Effector CD8-positive, alpha-beta T cell (primary cell): ENCODE measurements around the gene DGKI.

ENCODE experiments used
- DNase-seq: peaks from one replicate; lab custom pipeline; 2025; lab: John Stamatoyannopoulos, UW

The DGKI gene

DNA sequence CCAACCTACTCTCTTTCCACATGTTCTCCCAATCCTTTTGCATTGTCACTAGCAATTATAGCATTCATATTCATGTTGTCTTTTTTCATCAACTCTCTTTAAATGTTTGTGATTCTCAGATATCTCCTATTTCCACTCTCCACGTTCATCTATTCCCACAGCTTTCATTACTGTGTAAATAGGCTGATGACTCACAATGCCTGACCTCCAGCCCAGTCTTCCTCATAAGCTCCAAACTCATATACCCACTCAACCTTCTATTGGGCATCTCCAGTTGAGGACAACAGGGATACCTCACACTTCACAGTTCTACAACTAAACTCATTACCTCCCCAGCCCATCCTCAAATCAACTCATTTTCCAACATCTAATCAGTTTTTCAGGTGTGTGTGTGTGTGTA, 194.1 kb downstream of the DGKI start:
- no peak for DNase-seq

DNA sequence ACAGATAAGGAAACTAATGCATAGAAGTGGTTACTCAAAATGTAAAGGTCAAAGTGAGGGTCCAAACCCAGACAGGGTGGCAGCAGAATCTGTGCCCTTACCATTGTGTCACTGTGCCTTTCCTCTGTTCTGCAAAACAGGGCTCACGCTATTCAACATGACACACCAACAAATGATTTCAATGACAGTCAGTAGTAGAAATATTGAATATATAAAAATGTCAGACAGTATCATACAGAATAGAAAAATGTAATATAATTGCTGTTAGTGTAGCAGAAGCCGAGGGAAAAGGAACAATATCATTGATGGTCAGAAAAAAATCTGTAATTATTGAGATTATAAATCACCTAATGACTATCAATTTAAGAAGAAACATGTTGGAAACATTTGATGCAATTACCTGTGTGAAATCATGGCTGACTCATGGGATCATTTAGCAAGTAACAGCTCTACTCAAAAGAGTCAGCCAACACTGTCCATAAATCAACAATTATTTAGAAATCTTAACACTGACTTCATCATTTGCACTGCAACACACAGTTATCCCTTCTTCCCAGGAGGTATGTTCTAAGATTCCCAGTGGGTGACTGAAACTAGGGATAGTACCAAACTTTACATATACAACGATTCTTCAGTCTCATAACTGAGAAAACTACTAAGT, 198.7 kb downstream of the DGKI start:
- DNase-seq, result no peak

DNA sequence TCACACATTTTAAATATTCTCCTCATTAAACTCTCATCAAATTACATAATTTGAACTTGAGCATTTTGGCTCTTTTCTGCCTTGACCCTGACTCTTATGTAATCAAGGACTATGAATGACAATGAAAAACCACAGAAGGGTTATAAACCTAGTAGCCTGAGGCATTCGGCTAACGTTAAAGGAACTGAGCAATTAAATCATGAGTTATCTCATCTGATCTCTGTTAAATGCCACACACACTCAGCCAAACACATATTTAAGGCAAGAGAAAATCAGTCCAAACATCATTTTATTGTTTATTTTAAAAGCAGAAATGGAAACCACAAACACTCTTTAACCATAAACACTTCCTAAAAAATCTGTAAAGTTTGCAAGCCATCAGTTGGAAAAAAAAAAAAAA, 204.3 kb downstream of the DGKI start:
- DNase-seq, result no peak

DNA sequence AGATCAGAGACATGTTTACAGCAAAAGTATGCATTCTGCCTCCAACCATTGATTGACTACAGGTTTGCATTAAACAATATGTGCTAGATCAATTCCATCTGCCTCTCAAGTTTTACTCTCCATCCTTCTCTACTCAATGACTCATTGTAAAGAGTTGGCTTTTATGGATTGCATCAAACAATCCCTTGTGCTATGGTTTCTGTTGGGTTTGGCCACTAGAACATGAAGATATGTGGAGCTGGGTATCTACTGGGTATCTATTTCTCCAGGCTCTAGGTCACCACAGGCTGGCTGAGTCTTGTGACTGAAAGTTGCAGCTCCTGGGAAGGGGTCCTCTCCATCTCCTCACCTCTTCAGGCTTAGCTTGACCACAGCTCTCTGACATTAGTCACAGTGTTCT, 204.7 kb downstream of the DGKI start:
- DNase-seq, result no peak

DNA sequence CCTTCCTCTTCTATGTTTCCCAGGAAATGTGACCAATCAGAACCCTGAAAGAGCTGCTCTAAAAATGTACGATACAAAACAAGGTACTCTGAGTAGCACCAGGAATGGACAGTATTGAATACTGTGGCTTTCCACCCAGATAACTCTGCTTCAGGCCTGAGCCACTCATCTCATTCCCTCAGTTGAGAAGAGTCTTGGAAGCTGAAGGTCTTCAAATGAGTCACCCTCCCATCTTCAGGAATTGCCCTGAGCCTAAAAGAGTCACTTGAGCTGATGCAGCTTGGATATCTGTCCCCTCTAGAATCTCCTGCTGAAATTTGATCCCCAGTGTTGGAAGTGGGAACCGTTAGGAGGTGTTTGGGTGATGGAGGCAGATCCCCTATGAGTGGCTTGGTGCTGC, 210.4 kb downstream of the DGKI start:
- no peak for DNase-seq

DNA sequence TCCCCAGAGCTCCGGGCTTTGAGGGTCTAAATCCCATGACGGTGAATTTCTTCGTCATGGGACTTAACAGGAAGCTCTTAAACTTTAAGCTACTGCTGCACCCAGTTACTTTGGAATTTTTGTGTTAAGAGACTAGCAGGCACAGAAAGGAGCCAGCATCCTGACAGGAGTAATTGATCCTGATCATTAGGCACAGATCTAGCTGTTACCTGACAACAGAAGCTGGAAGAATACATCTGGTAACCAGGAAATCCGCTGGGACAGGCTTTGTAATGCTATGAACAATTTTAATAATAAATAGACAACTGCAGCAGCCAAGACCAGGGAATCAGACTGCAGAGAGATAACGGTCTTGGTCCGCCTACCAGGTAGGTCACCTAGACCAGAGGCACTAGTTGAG, 210.9 kb downstream of the DGKI start:
- no peak for DNase-seq

DNA sequence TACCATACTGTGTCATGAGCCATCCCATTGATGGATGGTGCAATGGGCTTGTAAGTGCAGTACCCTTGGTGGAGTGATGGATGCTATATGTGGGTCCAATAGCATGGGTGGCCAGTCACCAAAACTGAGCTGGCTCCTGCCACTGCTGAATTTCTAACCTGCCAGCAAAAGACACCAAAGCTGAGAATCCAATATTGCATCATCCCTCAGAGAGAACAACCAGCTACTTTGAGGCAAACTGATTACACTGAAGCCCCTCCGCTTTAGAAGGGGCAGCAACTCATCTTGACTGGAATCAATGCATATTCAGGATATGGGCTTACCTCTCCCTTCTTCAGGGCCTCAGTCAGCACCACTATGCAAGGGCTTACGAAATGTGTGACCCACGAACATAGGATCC, 211.6 kb downstream of the DGKI start:
- no peak for DNase-seq

DNA sequence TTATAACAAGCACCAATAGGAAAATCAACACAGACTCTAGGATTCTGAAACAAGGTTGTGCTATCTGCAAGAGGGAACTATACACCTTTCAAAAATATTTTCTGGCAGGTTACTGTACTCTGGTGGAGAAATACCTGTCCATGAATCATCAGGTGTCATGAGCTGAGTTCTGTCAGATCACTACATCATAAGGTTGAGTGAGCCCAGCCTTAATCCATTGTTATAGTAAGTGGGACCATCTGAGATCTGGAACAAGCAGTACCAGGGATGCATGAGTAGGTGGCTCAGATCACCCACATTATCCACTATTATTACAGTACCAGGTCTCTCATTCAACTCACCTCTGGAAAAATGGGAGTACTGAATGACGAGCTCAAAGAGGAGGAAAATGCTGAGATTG, 212.4 kb downstream of the DGKI start:
- no peak for DNase-seq

DNA sequence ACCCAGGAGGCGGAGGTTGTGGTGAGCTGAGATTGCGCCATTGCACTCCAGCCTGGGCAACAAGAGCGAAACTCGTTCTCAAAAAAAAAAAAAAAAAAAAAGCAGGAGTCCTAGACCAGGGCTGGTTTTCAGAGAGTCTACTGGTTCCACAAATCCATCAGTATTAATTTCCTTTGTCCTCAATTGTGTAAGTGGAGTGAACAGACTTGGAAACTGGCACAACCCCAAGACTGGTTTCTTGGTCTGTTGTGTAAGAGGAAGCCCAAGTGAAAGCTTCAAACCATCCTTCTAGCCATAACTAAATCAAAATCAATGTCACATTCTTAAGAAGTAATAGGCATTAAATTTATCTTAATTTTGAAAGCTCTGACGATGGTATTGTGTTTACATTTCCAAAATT, 213.6 kb downstream of the DGKI start:
- DNase-seq, result no peak

DNA sequence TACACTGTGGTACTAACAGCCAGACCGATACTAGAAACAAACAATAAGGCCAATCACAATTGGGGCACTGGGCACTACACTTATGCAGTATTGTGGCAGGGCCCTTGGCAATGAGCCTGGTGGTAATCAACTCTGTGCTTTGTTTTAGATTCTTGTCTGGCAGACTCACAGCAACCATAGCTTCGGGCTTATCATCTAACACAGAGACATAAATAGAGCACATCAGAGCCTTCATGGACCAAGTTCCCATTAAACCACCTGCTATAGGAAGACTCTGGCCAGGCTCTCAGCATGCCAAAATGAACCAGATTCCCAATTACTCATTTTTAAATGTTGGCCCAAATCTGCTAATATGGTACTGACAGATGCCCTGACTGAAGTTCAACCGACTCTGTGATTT, 218.6 kb downstream of the DGKI start:
- no peak for DNase-seq

DNA sequence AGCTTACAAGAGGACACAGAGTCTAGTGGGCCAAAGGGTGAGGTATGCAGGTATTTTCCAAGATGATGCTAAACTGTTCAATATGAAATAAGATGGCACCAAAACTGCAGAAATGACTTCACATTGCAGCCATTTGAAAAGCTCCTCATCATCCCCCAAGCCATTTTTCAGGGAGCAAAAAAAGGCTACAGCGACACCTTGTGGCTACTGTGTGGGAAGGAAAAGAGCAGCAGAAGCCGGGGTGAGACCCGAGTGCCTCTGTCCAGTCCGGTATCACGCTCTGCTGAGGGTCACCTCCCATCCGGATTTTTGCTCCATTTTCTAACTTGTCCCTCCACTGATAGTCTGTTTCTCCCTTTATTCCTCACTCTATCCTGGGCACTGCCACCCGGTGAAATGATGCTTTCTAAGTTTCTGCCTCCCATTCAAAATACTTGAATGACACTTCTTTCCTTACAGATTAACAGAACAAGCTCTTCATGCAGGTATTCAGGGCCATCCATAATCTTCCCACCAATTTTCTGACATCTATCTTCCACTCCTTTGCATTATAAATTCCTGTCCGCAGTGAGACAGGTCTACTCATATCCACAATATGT, 220.2 kb downstream of the DGKI start:
- no peak for DNase-seq

DNA sequence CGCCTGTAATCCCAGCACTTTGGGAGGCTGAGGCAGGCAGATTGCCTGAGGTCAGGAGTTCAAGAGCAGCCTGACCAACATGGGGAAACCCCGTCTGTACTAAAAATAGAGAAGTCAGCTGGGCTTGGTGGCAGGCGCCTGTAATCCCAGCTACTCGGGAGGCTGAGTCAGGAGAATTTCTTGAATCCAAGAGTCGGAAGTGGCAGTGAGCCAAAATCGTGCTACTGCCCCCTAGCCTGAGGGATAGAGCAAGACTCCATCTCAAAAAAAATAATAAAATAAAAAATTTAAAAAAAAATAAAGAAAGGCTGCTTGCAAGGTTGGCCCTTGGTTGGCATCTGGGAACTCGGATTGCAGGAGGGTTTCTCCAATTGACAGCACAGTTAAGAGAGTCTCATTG, 221.6 kb downstream of the DGKI start:
- DNase-seq, result no peak

DNA sequence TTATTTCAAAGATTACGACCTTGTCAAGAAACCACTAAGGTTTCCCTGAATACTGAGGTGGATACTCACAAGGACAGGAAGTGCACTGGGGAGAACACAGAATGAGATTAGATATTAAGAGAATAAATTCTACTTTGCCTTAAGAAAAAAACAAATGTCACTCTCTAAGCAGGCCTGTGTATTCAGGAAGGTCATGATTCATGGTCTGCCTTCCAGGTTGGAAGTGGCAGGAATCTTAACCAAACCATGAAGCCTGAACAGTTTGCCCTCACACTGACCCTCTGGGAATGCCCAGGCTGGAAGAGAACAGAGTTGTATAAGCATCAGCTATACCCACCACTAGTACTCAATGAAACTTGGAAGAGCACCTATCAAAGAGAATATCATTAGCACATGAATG, 227.6 kb downstream of the DGKI start:
- DNase-seq, result no peak

DNA sequence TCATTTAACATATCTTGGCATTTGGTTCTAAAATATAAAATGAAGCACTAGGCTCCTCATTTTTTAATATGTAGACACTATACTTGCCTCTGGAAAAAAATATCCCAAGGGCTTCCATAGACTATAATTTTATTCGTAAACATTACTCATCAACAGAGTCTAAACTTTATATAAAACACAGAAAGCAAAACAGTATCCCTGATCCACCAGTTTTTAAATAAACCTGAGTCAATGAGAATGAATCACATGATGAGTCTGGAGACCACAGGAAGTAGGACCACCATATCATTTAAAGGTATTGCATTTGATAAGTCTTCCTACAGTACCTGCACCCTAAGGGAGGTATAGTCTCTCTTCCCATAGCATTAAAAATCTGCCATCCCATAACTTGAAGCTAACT, 228.0 kb downstream of the DGKI start:
- no peak for DNase-seq

DNA sequence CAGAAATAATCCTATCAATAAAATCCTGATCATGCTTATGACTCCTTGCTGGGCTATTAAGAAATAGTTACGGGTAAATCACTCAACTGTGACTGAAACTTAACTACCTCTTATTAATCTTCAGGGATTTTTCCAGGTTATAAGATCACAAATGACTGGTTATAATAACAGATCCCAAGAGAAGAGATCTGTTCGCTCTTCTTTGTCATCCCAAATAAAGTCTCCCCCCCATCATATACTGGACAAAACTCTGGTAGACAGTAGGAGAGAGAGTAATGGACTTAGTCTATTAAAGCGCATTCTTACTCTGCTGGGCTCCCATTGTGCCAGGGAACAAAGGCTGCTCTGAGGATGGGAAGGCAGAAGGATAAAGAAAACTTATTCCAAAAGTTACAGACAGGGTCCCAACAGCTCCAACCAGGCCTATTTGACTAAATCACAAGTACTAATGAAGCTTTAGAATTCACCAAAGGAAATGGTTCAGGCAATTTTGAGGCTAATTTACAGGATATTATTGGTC, 233.7 kb downstream of the DGKI start:
- DNase-seq, result no peak

DNA sequence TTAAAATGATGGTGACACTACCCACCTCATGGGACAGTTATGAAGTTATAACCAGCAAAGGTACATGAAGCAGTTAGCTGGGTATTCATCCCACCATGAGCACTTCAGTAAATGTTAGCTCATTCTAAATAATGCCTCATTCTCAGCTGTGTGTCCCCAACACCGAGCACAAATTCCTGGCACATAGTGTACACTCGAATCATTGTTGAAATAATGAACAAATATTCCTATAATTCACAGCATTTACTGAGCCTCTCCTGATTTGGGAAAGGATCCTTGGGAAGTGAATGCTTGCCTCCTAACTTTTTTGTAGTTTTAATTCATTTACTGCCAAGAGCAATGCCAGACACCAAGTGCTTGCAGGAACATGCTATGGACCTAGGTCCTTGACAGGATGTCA, 235.2 kb downstream of the DGKI start:
- no peak for DNase-seq

DNA sequence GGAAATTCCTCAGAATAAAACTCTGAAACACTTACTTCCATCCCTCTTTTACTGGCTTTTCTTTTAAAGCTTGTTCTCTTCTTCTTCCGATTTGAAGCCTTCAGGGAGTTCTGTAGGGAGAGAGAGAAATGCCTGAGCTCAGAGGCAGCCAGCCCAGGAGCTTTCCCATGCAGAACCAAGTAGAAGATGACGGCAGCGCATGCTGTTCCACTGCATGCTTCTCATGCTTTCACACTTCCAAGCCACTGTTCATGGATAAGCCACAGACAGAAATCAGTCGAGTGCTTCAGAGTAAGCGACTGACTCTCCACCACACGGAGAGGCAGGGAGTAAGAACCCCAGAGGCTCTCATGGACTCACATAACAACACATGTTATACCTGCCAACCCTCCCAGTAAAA, 237.3 kb downstream of the DGKI start:
- no peak for DNase-seq

DNA sequence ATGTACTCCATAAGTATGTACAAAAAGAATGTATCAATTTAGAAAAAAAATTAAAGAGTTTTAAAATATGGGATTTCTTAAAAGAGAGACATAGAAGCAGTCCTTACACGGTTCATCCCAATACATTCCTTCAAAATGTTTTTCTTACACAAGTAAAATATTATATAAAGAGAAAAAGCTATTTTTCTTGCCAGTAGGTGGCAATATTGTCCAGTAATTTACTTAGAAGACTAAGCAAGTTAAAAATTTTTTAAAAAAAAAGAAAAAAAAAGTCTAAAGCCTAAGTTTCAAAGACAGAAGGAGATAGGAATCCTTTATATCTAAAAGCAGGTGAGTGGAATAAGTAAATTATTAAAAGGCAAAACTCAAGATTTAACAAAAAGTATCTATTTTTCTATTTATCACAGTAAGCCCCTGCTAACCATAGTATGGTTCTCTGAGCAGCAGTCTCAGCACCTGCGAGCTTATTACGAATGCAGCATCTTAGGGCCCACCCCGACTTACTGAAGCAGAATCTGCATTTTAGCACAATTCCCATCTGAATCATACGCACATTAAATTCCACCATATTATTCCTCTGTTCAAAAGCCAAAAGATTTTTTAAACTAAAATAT, 240.6 kb downstream of the DGKI start:
- no peak for DNase-seq

DNA sequence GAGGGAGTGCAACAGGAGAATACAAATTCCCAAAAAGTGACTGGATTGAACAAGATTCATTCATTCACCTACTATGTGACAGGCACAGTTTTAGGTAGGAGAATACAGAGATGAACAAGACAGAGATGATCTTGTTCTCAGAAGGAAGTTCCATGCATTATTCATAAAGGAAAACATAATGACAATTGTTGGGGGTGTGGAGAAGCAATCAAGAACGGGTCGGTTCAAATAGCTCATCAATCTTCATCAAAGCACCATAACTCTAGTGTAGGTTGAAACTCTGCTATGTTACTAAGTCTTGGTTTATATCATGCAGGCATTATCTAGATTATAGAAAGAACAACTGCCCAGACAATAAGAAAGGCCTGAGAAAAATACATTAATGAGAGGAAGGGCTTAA, 243.7 kb downstream of the DGKI start:
- DNase-seq, result no peak

DNA sequence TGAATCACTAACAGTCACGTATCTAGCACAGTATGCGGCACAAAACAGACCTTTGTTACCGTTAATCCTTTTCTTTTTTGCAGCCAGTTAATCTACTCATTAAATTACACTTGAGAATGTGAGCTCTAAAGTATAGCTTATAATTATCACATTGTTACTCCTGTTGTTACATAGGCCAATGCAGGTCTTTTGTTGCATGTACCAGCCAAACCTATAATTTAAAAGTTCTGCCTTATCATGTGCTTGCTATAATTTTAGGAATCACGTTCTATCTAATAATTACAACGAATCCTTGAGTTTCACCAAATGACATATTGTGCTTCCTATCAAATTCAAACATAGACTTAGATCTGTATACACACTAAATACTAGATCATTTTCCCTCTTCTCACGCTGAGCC, 245.1 kb downstream of the DGKI start:
- DNase-seq, result no peak

DNA sequence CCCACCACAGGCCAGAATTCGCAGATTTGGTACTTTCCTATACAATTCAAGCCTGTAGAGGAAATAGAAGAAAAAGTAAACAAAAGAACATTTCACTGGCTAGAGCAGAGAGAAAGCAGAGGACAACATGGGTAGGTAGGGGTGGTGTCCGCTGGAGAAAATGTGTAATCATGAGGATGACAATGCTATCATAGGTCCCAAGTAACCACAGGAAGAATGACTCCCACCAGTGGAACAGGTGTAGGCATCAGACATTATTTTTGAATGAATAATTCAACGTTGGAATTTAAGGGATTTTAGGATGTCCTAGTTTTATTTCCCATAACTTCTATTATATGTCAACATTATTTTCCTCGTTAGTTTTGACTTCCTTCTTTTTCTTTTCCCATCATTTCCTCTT, 248.9 kb downstream of the DGKI start:
- DNase-seq, result no peak

DNA sequence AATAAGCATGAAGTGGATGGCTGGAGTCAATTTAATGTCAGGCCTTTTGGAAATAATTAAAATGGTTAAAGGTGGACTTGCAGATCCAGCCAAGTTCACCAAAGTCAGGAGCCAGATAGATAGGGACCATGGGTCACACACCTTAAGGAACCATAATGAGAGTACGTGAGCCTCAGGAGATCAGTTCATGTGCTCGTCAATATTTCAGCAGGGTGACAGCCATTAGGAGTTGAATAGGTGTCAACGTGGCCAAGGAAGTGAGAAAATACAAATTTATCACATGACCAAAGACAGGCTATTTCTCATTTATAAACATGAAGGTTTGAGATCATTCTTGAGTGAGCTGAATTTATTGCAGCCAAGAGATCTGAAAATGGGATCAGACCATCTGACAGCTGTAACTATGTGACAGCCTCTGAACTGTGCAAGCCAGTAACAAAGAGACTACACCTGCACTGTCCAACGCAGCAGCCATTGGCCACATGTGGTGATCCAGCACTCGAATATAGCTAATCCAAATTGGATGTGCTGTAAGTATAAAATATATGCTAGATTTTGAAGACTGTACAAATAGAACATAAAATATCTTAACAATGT, 253.6 kb downstream of the DGKI start:
- no peak for DNase-seq

DNA sequence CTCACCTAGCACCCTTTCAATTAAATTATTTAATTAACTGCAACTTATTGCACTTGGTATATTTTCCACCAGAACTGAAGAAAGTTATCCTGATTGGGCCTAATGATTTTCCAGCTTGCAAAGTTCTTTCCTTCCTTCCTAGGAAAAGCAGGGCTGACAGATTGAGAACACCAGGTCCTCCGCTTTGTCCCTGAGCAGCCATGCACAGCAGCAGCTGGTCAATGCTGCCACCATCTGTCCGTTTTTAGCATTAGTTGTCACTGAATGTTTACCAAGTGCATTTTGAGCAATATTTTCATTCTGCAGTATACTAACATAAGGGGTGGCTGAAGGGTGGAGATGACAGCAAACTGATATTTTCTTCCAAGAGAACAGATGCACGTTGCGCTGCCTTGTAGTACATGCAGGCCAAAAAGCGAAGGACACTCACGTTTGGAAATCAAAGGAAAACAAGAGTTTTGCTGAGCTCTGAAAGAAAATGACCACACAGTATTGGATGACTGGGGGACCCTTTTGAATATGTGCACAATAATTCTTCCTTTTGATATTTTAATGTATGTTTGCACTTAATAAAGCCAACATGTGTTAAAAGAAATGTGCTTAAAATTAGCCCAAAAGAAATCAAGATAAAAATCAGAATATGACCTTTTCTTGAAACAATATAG, 254.4 kb downstream of the DGKI start:
- DNase-seq, result no peak
